ENCODE measurements around the gene SEL1L3.

SEL1L3 gene

DNA sequence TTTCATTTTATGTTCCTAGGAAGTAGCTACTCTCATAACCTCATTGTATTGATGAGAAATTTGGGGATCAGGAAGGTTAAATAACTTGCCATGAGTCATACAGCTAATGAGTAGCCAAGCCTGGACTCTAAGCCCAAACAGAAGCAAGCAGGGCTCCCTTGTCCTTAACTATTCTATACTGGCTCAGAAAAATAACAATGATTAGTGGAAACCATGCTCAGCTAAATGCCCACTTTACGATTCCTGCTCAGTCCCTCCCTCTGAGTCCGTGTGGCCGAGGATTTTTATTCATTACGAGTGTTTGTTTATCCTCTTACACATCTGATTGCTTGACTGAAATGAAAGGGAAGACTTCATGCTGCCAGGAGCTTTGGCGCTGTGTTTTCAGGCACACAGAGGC lies 106.3 kb downstream of the SEL1L3 start:
- no peak overlapping the region for H3K4me3 ChIP-seq (ENCODE audit: low read depth, low read length)
- no peak for TF ChIP-seq CTCF (conservative IDR thresholded peaks at IDR 0.05; ENCODE audit: low read depth, low read length)
- no peak for DNase-seq (ENCODE audit: low read depth)

GRCh38 chr4:25755911-25756310 lies 106.9 kb downstream of the SEL1L3 start:
- no peak for TF ChIP-seq CTCF (conservative IDR thresholded peaks at IDR 0.05; ENCODE audit: low read depth, low read length)
- DNase-seq (ENCODE audit: low read depth): no peak
- no peak overlapping the region for H3K4me3 ChIP-seq (ENCODE audit: low read depth, low read length)

DNA sequence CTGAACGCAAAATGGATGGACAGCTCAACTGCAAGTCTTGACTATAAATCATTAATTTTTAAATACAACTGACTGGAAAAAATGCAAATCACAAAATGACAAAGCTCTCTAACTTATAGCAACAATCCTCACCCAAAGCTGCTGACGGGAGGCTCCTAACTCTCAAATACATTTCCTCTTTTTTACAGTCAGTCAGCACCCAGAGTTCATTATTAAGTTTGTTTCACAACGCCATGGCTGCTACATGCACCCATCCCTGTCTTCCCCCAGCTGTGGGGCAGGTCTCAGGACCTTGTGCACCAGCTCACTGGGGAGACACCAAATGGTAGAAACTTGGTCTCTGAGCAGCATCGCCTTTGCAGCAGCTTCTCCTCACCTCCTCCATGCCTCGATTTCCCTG lies 109.5 kb downstream of the SEL1L3 start:
- DNase-seq (ENCODE audit: low read depth): no peak
- H3K4me3 ChIP-seq (ENCODE audit: low read depth, low read length): no peak overlapping the region
- TF ChIP-seq CTCF (conservative IDR thresholded peaks at IDR 0.05; ENCODE audit: low read depth, low read length): no peak

DNA sequence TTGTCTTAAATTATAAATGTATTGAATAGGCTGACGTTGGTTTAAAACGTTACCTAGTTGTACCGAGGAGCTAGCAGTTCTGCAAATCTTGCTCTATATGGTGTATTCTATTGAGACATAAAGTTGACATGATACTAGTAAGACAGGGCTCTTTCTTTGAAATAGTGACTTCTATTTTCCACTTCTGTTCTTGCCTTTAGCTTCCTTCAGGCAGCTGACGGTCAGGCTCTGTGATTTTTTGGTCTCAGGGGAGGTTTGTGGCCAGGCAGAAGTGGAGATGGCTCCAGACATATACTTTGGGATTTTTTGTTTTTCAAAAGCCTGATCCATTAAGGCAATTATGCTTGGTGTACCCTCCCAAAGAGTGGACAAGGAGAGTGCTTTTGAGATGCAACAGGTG lies 111.9 kb downstream of the SEL1L3 start:
- no peak for TF ChIP-seq CTCF (conservative IDR thresholded peaks at IDR 0.05; ENCODE audit: low read depth, low read length)
- DNase-seq (ENCODE audit: low read depth): no peak
- no peak overlapping the region for H3K4me3 ChIP-seq (ENCODE audit: low read depth, low read length)

GRCh38 chr4:25749150-25749794 lies 113.5 kb downstream of the SEL1L3 start:
- no peak overlapping the region for H3K4me3 ChIP-seq (ENCODE audit: low read depth, low read length)
- no peak for TF ChIP-seq CTCF (conservative IDR thresholded peaks at IDR 0.05; ENCODE audit: low read depth, low read length)
- DNase-seq (ENCODE audit: low read depth): no peak

DNA sequence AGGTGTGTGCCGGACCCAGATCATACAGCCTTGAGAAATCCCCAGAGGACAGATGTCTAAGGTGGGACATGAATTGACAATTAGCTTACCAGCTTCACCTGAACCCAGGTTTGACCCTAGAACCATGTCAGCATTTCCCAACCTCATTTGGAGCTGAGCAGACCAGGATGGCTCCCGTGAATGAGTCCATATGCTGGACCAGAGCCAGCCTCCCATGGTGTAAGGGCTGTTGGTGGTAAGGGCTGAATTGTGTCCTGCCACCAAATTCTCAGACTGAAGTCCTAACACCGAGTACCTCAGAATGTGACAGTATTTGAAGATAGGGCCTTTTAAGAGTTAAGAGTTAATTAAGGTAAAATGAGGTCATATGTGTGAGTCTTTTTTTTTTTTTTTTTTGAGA lies 118.8 kb downstream of the SEL1L3 start:
- DNase-seq (ENCODE audit: low read depth): no peak
- H3K4me3 ChIP-seq (ENCODE audit: low read depth, low read length): no peak overlapping the region
- no peak for TF ChIP-seq CTCF (conservative IDR thresholded peaks at IDR 0.05; ENCODE audit: low read depth, low read length)

- TF ChIP-seq CTCF (conservative IDR thresholded peaks at IDR 0.05; ENCODE audit: low read depth, low read length): no peak
- H3K4me3 ChIP-seq (ENCODE audit: low read depth, low read length): no peak overlapping the region
- DNase-seq (ENCODE audit: low read depth): no peak
These were observed 133.2 kb downstream of the SEL1L3 start for GRCh38 chr4:25729564-25729963.

Measured in choroid plexus epithelial cell (primary cell).